Nephron (organoid): ENCODE measurements around the gene GPR3.

Experiments used
- H3K27ac Mint-ChIP-seq, 3 experiments: 2 replicates each; pipeline ENCODE4 v1.8.0; 2020; ENCODE audit warnings: mixed read lengths in 3 of 3, mild to moderate bottlenecking in 2 of 3, moderate library complexity in 1 of 3
- H3K27me3 Mint-ChIP-seq: 2 replicates; pipeline ENCODE4 v1.8.0; 2021; ENCODE audit warnings: low read depth, mild to moderate bottlenecking, moderate library complexity, mixed read lengths
- H3K36me3 Mint-ChIP-seq: 2 replicates; pipeline ENCODE4 v1.8.0; 2020; ENCODE audit warnings: low read depth, mixed read lengths
- H3K4me1 Mint-ChIP-seq: 2 replicates; pipeline ENCODE4 v1.8.0; 2020; ENCODE audit warnings: mixed read lengths
- H3K4me3 Mint-ChIP-seq, 3 experiments: 2 replicates each; pipeline ENCODE4 v1.8.0; 2020; ENCODE audit warnings: mild to moderate bottlenecking in 3 of 3, mixed read lengths in 3 of 3, moderate library complexity in 2 of 3
- H3K9me3 Mint-ChIP-seq: 2 replicates; pipeline ENCODE4 v1.8.0; 2020; ENCODE audit warnings: mixed read lengths
- CTCF ChIP-seq, 3 experiments: fragments of 200-600 bp; sonication (generic); IDR thresholded peaks; one replicate each; pipeline ENCODE4 v1.5.0; 2021; ENCODE audit warnings: antibody characterized with exemption in 3 of 3; ENCODE audit not compliant: unreplicated experiment in 3 of 3

The GPR3 gene

DNA sequence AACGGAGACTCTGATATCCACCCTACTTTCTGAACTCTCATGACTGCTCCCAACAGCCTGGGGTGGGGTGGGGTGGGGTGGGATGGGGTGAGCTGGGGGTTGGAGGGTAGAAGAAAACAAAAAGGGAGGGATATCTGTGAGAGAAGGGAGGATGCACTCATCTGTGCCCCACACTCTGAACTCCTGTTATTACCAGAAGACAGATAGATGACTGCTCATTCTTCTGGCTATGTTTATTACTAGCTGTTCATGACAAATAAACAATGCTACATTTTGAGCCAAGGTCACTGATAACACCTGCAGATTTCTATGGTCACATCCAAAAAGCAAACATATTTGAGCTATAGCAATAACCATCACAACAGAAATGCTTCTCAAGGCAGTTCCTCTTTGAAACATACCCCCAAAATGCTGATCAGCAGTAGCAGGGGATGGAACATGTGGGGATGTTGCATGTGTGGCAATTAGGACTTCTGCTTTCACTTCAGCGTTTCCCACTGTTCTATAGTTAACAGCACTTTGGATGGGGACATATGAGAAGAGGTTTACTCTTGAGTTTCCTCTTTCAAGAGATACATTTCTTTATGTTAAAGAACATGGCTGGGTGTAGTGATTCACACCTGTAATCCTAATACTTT is 43.3 kb downstream of the GPR3 start:
- H3K9me3 Mint-ChIP-seq, result no peaks in the 10 kb centered on the region
- H3K4me3 Mint-ChIP-seq, result no peak overlapping the region
- peaks cover 74% of the 10 kb centered on the region for H3K4me1 Mint-ChIP-seq
- H3K27me3 Mint-ChIP-seq, result no peaks in the 10 kb centered on the region
- peak overlapping the region; percentile 52 to 84 (median 69) for H3K27ac Mint-ChIP-seq
- peaks cover 14% of the 10 kb centered on the region for H3K36me3 Mint-ChIP-seq
- no peak for TF ChIP-seq CTCF (IDR thresholded peaks at IDR 0.05; ENCODE audit: unreplicated experiment in 3 of 3)

GRCh38 chr1:27436204-27437159 is 44.1 kb downstream of the GPR3 start:
- H3K4me1 Mint-ChIP-seq, result peaks cover 66% of the 10 kb centered on the region
- peak overlapping the region in 2 of 3 experiments; percentile 8 to 18 for H3K4me3 Mint-ChIP-seq
- H3K27me3 Mint-ChIP-seq, result no peaks in the 10 kb centered on the region
- no peaks in the 10 kb centered on the region for H3K9me3 Mint-ChIP-seq
- peaks cover 14% of the 10 kb centered on the region for H3K36me3 Mint-ChIP-seq
- TF ChIP-seq CTCF (IDR thresholded peaks at IDR 0.05; ENCODE audit: unreplicated experiment in 3 of 3), result no peak
- H3K27ac Mint-ChIP-seq, result peak overlapping the region; percentile 49 to 84 (median 77)

DNA sequence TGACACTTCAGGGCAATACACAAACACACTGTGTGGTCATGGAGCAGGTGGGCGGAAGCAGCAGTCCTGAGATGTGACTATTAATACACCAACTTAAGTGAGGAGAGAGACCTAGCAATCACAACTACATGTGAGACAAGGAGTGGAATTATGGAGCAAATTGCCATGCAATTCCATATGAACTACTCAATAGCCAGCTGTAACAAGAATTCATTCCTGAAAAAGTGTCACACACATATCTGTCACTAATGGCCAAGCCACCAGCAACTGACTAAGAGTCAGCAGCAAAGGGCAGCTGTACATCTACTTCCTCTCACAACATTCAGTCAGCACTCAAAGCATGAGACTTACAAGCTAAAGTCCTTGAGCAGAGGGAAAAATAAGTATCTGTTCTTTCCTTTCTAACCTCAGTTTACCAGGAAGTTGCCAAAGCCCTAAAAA is 46.2 kb downstream of the GPR3 start:
- Mint-ChIP-seq H3K27ac (peak overlapping the region; percentile 9 to 84 (median 52)), H3K27me3 (no peaks in the 10 kb centered on the region), H3K4me1 (peaks cover 54% of the 10 kb centered on the region), H3K36me3 (peaks cover 14% of the 10 kb centered on the region), H3K4me3 (no peak overlapping the region), H3K9me3 (no peaks in the 10 kb centered on the region)
- no peak for TF ChIP-seq CTCF (IDR thresholded peaks at IDR 0.05; ENCODE audit: unreplicated experiment in 3 of 3)

DNA sequence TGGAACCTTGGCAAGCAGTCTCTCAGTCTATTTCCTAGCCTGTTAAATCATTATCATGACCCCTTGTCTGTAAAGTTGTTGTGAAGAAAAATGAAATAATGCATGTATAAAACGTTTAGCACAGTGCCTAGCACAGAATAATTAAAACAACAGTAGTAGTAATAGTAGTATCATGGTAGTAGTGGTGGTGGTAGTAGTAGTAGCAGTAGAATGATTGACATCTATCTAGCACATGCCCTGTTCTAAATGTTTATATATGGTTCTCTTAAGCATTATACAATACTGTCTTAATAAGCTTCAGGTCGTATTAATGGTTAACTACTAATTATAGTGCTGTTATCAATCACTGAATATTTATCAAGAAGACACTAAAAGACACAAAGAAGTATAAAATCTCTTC is 46.7 kb downstream of the GPR3 start:
- Mint-ChIP-seq H3K36me3 (peaks cover 14% of the 10 kb centered on the region), H3K4me1 (peaks cover 48% of the 10 kb centered on the region), H3K27me3 (no peaks in the 10 kb centered on the region), H3K4me3 (no peak overlapping the region), H3K27ac (peak overlapping the region in 2 of 3 experiments; percentile 52 to 84), H3K9me3 (no peaks in the 10 kb centered on the region)
- TF ChIP-seq CTCF (IDR thresholded peaks at IDR 0.05; ENCODE audit: unreplicated experiment in 3 of 3), result no peak

- H3K36me3 Mint-ChIP-seq, result peaks cover 13% of the 10 kb centered on the region
- H3K27me3 Mint-ChIP-seq, result no peaks in the 10 kb centered on the region
- H3K27ac Mint-ChIP-seq, result peak overlapping the region in 1 of 3 experiments; percentile 19
- no peak for TF ChIP-seq CTCF (IDR thresholded peaks at IDR 0.05; ENCODE audit: unreplicated experiment in 3 of 3)
- no peaks in the 10 kb centered on the region for H3K9me3 Mint-ChIP-seq
- no peak overlapping the region for H3K4me3 Mint-ChIP-seq
- H3K4me1 Mint-ChIP-seq, result peaks cover 29% of the 10 kb centered on the region
Measured at GRCh38 chr1:27444632-27445031, 52.2 kb downstream of the GPR3 start.
